ENCODE results near the gene FMO2.

FMO2 gene

GRCh38 chr1:171172471-171172870 is 12.6 kb upstream of the FMO2 start:
- no peak overlapping the region for H3K27ac ChIP-seq (ENCODE audit: low read depth, low read length)
- H3K36me3 ChIP-seq (ENCODE audit: low read length) = no peaks in the 10 kb centered on the region
- no peaks in the 10 kb centered on the region for H3F3A ChIP-seq (ENCODE audit: insufficient read depth)
- no peaks in the 10 kb centered on the region for H3K27me3 ChIP-seq (ENCODE audit: low read length)
- no peak overlapping the region for H3K4me3 ChIP-seq (ENCODE audit: insufficient read depth, low read length, poor library complexity, severe bottlenecking)
- TF ChIP-seq CTCF (IDR thresholded peaks at IDR 0.05; ENCODE audit: insufficient read depth, low read length, poor library complexity, severe bottlenecking) (no peak), EZH2phosphoT487 (conservative IDR thresholded peaks at IDR 0.05; ENCODE audit: low read length) (no peak)
- no peak overlapping the region for H2AFZ ChIP-seq (ENCODE audit: low read depth, low read length, severe bottlenecking)
- H3K9me2 ChIP-seq (replicated peaks; ENCODE audit: insufficient read depth, low read length) = no peaks in the 10 kb centered on the region
- no peaks in the 10 kb centered on the region for H3K79me2 ChIP-seq (ENCODE audit: insufficient read depth, low read length)
- peak overlapping the region; percentile 3 for H3K4me2 ChIP-seq (ENCODE audit: low read depth, low read length, poor library complexity, severe bottlenecking)
- H3K9ac ChIP-seq (ENCODE audit: low read length) = no peak overlapping the region
- H4K20me1 ChIP-seq (ENCODE audit: low read depth, low read length) = no peaks in the 10 kb centered on the region
- H3K9me3 ChIP-seq (ENCODE audit: insufficient read depth, low read length) = peaks cover 6% of the 10 kb centered on the region; the same call in 1 of the 2 replicates

GRCh38 chr1:171173069-171173468 is 12.0 kb upstream of the FMO2 start:
- peak overlapping the region; percentile 3 for H3K4me2 ChIP-seq (ENCODE audit: low read depth, low read length, poor library complexity, severe bottlenecking)
- H3K9ac ChIP-seq (ENCODE audit: low read length) = no peak overlapping the region
- H3K27ac ChIP-seq (ENCODE audit: low read depth, low read length) = no peak overlapping the region
- H4K20me1 ChIP-seq (ENCODE audit: low read depth, low read length) = no peaks in the 10 kb centered on the region
- H2AFZ ChIP-seq (ENCODE audit: low read depth, low read length, severe bottlenecking) = no peak overlapping the region
- no peaks in the 10 kb centered on the region for H3K27me3 ChIP-seq (ENCODE audit: low read length)
- H3K9me2 ChIP-seq (replicated peaks; ENCODE audit: insufficient read depth, low read length) = no peaks in the 10 kb centered on the region
- H3K4me3 ChIP-seq (ENCODE audit: insufficient read depth, low read length, poor library complexity, severe bottlenecking) = no peak overlapping the region
- TF ChIP-seq CTCF (IDR thresholded peaks at IDR 0.05; ENCODE audit: insufficient read depth, low read length, poor library complexity, severe bottlenecking) (no peak), EZH2phosphoT487 (conservative IDR thresholded peaks at IDR 0.05; ENCODE audit: low read length) (no peak)
- no peaks in the 10 kb centered on the region for H3K79me2 ChIP-seq (ENCODE audit: insufficient read depth, low read length)
- H3K36me3 ChIP-seq (ENCODE audit: low read length) = no peaks in the 10 kb centered on the region
- H3K9me3 ChIP-seq (ENCODE audit: insufficient read depth, low read length) = peaks cover 6% of the 10 kb centered on the region; the same call in 1 of the 2 replicates
- no peaks in the 10 kb centered on the region for H3F3A ChIP-seq (ENCODE audit: insufficient read depth)

GRCh38 chr1:171174560-171175294 is 10.4 kb upstream of the FMO2 start:
- H3K4me2 ChIP-seq (ENCODE audit: low read depth, low read length, poor library complexity, severe bottlenecking) = no peak overlapping the region
- no peaks in the 10 kb centered on the region for H3F3A ChIP-seq (ENCODE audit: insufficient read depth)
- no peaks in the 10 kb centered on the region for H3K36me3 ChIP-seq (ENCODE audit: low read length)
- no peaks in the 10 kb centered on the region for H3K79me2 ChIP-seq (ENCODE audit: insufficient read depth, low read length)
- no peaks in the 10 kb centered on the region for H3K9me2 ChIP-seq (replicated peaks; ENCODE audit: insufficient read depth, low read length)
- no peaks in the 10 kb centered on the region for H3K27me3 ChIP-seq (ENCODE audit: low read length)
- TF ChIP-seq EZH2phosphoT487 (conservative IDR thresholded peaks at IDR 0.05; ENCODE audit: low read length) (no peak), CTCF (IDR thresholded peaks at IDR 0.05; ENCODE audit: insufficient read depth, low read length, poor library complexity, severe bottlenecking) (no peak)
- H4K20me1 ChIP-seq (ENCODE audit: low read depth, low read length) = no peaks in the 10 kb centered on the region
- no peak overlapping the region for H3K4me3 ChIP-seq (ENCODE audit: insufficient read depth, low read length, poor library complexity, severe bottlenecking)
- no peak overlapping the region for H2AFZ ChIP-seq (ENCODE audit: low read depth, low read length, severe bottlenecking)
- H3K9me3 ChIP-seq (ENCODE audit: insufficient read depth, low read length) = no peaks in the 10 kb centered on the region
- H3K9ac ChIP-seq (ENCODE audit: low read length) = no peak overlapping the region
- H3K27ac ChIP-seq (ENCODE audit: low read depth, low read length) = no peak overlapping the region

All from SU-DHL-6 (cell line).